Uterus (tissue), 4 donors: ENCODE measurements around the gene TMEM165. TPM values are rescaled to one million over a fixed set of nuclear protein-coding genes. Genes with fewer than 3 reads are reported as not detected.

Experiments used
- DNase-seq, 2 donors: peaks; one replicate each; pipeline ENCODE4 v3.0.0-alpha.2; 2019 to 2020
- H3K27ac ChIP-seq, 2 donors: fragments of 200-600 bp; sonication (generic); 1 replicate in 1 of 2; 2 replicates in 1 of 2; pipeline ENCODE4 v1.5.1; 2016 to 2018
- H3K27me3 ChIP-seq, 2 donors: fragments of 200-600 bp; sonication (generic); one replicate each; pipeline ENCODE4 v1.5.1; 2018 to 2019; ENCODE audit warnings: control low read depth in 1 of 2
- H3K36me3 ChIP-seq, 2 donors: fragments of 200-600 bp; sonication (generic); one replicate each; pipeline ENCODE4 v1.5.1; 2019; ENCODE audit warnings: control low read depth in 1 of 2
- H3K4me1 ChIP-seq, 2 donors: fragments of 200-600 bp; sonication (generic); one replicate each; pipeline ENCODE4 v1.5.1; 2018 to 2019; ENCODE audit warnings: control low read depth in 1 of 2
- H3K4me3 ChIP-seq, 2 donors: fragments of 200-600 bp; sonication (generic); 1 replicate in 1 of 2; 2 replicates in 1 of 2; pipeline ENCODE4 v1.5.1; 2018 to 2019; ENCODE audit warnings: mild to moderate bottlenecking in 1 of 2
- H3K9me3 ChIP-seq, 2 donors: fragments of 200-600 bp; sonication (generic); one replicate each; pipeline ENCODE4 v1.5.1; 2019; ENCODE audit warnings: control low read depth in 1 of 2
- CTCF ChIP-seq, 4 experiments: fragments of 200-600 bp in 2 of 4; fragments of 450-650 bp in 2 of 4; sonication (generic) in 2 of 4; IDR thresholded peaks; one replicate each; pipeline ENCODE4 v1.5.1; 2016 to 2019; ENCODE audit warnings: antibody characterized with exemption in 4 of 4, mild to moderate bottlenecking in 2 of 4, moderate library complexity in 1 of 4
- POLR2A ChIP-seq, 2 donors: fragments of 450-650 bp; IDR thresholded peaks; one replicate each; pipeline ENCODE4 v1.6.1; 2016; ENCODE audit warnings: antibody characterized with exemption in 2 of 2, mild to moderate bottlenecking in 1 of 2, moderate library complexity in 1 of 2
- intact Hi-C: fragments of 100-400 bp; cut with DNase I; formaldehyde crosslinking; loops from one replicate; pipeline ENCODE4 v1.15.1; 2023; ENCODE audit warnings: low total_unique reads
- small RNA-seq: library from RNA; depleted of rRNA; stranded (forward); fragments of <200 nt; gene quantifications from one replicate; pipeline ENCODE3, GENCODE V24; 2016
- total RNA-seq, 4 donors: library from RNA; depleted of rRNA in 3 of 4; stranded (reverse); fragments of >200 nt in 3 of 4; gene quantifications; one replicate each; pipeline versions ENCODE4 v1.1.0 to v1.2.4, GENCODE V29; 2014 to 2023
- donor health status: DM: yes; HTN: yes; CAD: no.

Gene TMEM165
- total RNA-seq, 4 donors from 2014 or later: 123 to 191 (median 145) TPM

GRCh38 chr4:55468724-55469123 lies 73.0 kb downstream of the TMEM165 start:
- H3K36me3 ChIP-seq: no peaks in the 10 kb centered on the region
- TF ChIP-seq POLR2A (IDR thresholded peaks at IDR 0.05) (no peak), CTCF (IDR thresholded peaks at IDR 0.05) (no peak)
- no peak overlapping the region for H3K27ac ChIP-seq
- no peak overlapping the region for H3K4me3 ChIP-seq
- no peaks in the 10 kb centered on the region for H3K9me3 ChIP-seq
- H3K27me3 ChIP-seq: no peaks in the 10 kb centered on the region
- intact Hi-C loops: no loop called here
- no peak for DNase-seq
- no peaks in the 10 kb centered on the region for H3K4me1 ChIP-seq

GRCh38 chr4:55469979-55470378 lies 74.2 kb downstream of the TMEM165 start:
- Histone ChIP-seq H3K4me1 (no peaks in the 10 kb centered on the region), H3K27me3 (no peaks in the 10 kb centered on the region), H3K27ac (no peak overlapping the region), H3K9me3 (no peaks in the 10 kb centered on the region), H3K4me3 (no peak overlapping the region), H3K36me3 (no peaks in the 10 kb centered on the region)
- intact Hi-C loops: no loop called here
- DNase-seq: no peak
- TF ChIP-seq CTCF (IDR thresholded peaks at IDR 0.05) (no peak), POLR2A (IDR thresholded peaks at IDR 0.05) (no peak)

Small RNA genes within 50 kb of the gene (small RNA-seq; reads per million reads assigned to genes)
- gene RF00019: not detected

Other genes with a start within 250 kb of the TMEM165 start
- 1 to 10 TPM; 1.0 to 6.1 (median 2.9) TPM for gene SRD5A3, start 49.7 kb upstream of the TMEM165 start, total RNA-seq
- 10 to 100 TPM; 13.3 to 60.3 (median 29.1) TPM for gene CLOCK, start 151.0 kb downstream of the TMEM165 start, total RNA-seq
- gene PDCL2, start 196.3 kb downstream of the TMEM165 start, total RNA-seq: not detected
- 1 to 10 TPM in 1 of 4 donors, not detected in 3; 5.8 TPM for gene NMU, start 240.3 kb downstream of the TMEM165 start, total RNA-seq